Measurements from ENCODE around the gene INPP5A.

DNA sequence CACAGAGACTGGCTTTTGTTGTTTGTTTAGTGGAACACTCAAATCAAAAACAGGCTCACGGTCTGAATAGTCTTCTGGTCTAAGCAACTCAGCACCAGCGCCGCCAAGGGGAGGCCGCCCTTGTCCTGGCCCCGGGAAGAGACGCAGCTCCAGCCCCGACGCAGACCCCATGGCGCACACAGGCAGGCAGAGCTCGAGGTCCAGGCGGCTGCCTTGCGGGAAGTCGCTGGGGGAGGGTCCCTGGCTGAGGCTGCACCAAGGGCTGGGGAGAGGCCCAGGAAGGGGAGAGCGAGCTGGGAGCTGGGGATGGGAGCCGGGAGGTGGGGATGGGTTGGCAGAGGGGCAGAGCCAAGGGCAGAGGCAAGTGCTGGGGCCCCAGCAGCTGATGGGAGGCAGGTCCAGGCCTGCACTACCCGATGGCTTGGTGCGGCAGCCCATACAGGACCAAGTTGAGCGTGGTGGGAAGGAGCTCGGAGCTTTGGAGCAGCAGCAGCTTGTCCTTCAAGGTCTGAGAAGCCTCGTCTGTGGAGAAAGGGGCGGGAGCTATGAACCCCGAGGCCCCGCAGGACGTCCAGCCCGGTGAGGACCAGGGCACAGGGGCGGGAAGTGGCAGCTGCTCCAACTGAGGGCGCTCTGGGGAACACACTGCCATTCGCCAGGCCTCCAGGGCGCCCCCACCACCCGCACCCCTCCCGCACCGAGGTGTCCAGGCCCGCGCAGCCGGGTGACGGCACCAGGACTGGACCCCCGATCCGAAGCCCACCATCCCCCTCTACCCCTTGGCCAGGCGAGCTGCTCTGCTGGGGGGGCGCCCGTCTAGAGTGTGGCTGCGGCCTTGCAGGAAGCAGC lies 271.0 kb downstream of the INPP5A start:
- TF ChIP-seq, protein P1, sequence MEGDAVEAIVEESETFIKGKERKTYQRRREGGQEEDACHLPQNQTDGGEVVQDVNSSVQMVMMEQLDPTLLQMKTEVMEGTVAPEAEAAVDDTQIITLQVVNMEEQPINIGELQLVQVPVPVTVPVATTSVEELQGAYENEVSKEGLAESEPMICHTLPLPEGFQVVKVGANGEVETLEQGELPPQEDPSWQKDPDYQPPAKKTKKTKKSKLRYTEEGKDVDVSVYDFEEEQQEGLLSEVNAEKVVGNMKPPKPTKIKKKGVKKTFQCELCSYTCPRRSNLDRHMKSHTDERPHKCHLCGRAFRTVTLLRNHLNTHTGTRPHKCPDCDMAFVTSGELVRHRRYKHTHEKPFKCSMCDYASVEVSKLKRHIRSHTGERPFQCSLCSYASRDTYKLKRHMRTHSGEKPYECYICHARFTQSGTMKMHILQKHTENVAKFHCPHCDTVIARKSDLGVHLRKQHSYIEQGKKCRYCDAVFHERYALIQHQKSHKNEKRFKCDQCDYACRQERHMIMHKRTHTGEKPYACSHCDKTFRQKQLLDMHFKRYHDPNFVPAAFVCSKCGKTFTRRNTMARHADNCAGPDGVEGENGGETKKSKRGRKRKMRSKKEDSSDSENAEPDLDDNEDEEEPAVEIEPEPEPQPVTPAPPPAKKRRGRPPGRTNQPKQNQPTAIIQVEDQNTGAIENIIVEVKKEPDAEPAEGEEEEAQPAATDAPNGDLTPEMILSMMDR (IDR thresholded peaks at IDR 0.05 in 8 of 11, conservative IDR thresholded peaks at IDR 0.05 in 3 of 11) = no peak
- TF ChIP-seq POLR2AphosphoS5 (IDR thresholded peaks at IDR 0.05) = no peak
- no peak for TF ChIP-seq POLR2A (IDR thresholded peaks at IDR 0.05)
